Osteocyte (in vitro differentiated cells): ENCODE measurements around the gene SPANXD. TPM values are rescaled to one million over a fixed set of nuclear protein-coding genes. Genes with fewer than 3 reads are reported as not detected.

ENCODE experiments used
- DNase-seq: peaks from one replicate; pipeline ENCODE4 v3.0.0; 2021; ENCODE audit warnings: mixed read lengths; ENCODE audit not compliant: unreplicated experiment; ENCODE audit errors: extremely low spot score
- H3K27ac Mint-ChIP-seq: one replicate; pipeline ENCODE4 v1.8.0; 2021; ENCODE audit warnings: mild to moderate bottlenecking, mixed read lengths; ENCODE audit not compliant: unreplicated experiment
- H3K27me3 Mint-ChIP-seq: one replicate; pipeline ENCODE4 v1.8.0; 2021; ENCODE audit warnings: mixed read lengths; ENCODE audit not compliant: unreplicated experiment
- H3K36me3 Mint-ChIP-seq: one replicate; pipeline ENCODE4 v1.8.0; 2021; ENCODE audit warnings: mixed read lengths; ENCODE audit not compliant: unreplicated experiment
- H3K4me1 Mint-ChIP-seq: one replicate; pipeline ENCODE4 v1.8.0; 2021; ENCODE audit warnings: mixed read lengths; ENCODE audit not compliant: unreplicated experiment
- H3K4me3 Mint-ChIP-seq: one replicate; pipeline ENCODE4 v1.8.0; 2021; ENCODE audit warnings: mild to moderate bottlenecking, moderate library complexity, mixed read lengths; ENCODE audit not compliant: unreplicated experiment
- H3K9me3 Mint-ChIP-seq: one replicate; pipeline ENCODE4 v1.8.0; 2021; ENCODE audit warnings: mixed read lengths; ENCODE audit not compliant: unreplicated experiment
- total RNA-seq: library from RNA; stranded (reverse); gene quantifications from 2 replicates; pipeline ENCODE4 v1.2.1, GENCODE V29; 2021
- TF ChIP-seq, protein P1 (sequence below): fragments of 200-600 bp; sonication (generic); IDR thresholded peaks from 2 replicates; pipeline ENCODE4 v1.5.0; 2021; ENCODE audit warnings: antibody characterized with exemption, mild to moderate bottlenecking, moderate library complexity

SPANXD gene
- total RNA-seq, 1 donor from 2014 or later = not detected

DNA sequence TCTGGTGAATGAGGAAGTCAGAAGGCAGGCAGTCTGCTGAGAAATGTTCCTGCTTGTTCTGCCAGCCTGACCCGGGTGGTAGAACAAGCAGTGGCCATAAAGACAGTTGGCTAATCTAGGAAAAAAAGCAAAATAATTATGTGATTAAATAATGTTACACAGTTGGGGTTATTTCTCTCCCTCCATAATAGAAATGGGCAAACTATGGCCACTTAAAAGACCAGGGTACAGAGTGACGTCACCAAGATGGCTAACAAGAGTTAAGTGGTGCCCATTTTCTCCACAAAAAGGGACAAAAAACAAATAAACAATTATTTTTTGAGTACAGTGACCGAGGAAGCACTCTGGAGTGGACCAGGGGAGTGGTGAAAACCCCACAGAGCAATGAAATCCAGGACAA lies 16.1 kb upstream of the SPANXD start:
- H3K4me1 Mint-ChIP-seq = no peaks in the 10 kb centered on the region
- H3K4me3 Mint-ChIP-seq = no peak overlapping the region
- H3K9me3 Mint-ChIP-seq = peaks cover 6% of the 10 kb centered on the region
- H3K36me3 Mint-ChIP-seq = no peaks in the 10 kb centered on the region
- no peak for DNase-seq
- no peak overlapping the region for H3K27ac Mint-ChIP-seq
- TF ChIP-seq, protein P1, sequence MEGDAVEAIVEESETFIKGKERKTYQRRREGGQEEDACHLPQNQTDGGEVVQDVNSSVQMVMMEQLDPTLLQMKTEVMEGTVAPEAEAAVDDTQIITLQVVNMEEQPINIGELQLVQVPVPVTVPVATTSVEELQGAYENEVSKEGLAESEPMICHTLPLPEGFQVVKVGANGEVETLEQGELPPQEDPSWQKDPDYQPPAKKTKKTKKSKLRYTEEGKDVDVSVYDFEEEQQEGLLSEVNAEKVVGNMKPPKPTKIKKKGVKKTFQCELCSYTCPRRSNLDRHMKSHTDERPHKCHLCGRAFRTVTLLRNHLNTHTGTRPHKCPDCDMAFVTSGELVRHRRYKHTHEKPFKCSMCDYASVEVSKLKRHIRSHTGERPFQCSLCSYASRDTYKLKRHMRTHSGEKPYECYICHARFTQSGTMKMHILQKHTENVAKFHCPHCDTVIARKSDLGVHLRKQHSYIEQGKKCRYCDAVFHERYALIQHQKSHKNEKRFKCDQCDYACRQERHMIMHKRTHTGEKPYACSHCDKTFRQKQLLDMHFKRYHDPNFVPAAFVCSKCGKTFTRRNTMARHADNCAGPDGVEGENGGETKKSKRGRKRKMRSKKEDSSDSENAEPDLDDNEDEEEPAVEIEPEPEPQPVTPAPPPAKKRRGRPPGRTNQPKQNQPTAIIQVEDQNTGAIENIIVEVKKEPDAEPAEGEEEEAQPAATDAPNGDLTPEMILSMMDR = no peak
- H3K27me3 Mint-ChIP-seq = peaks cover 2% of the 10 kb centered on the region

DNA sequence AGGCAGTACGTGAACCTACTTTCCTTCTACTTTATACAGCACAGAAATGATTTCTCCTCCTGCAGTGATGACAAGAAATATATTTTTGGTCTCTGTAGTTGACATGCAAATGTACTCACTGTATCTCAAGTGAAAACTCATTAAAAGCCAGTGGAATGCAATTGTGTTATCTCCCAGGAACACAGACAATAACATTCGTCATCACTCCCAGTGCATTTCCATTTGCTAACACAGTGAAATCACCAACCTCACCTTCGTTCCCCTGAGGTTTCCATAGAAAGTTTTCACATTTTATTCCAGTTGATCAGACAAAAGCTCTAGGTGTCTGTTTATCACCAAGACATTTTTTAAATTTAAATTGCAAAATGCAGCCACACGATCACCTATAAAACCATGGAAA lies 2.5 kb upstream of the SPANXD start:
- no peaks in the 10 kb centered on the region for H3K27me3 Mint-ChIP-seq
- no peak for DNase-seq
- peaks cover 12% of the 10 kb centered on the region for H3K9me3 Mint-ChIP-seq
- H3K27ac Mint-ChIP-seq = no peak overlapping the region
- no peak overlapping the region for H3K4me3 Mint-ChIP-seq
- no peaks in the 10 kb centered on the region for H3K36me3 Mint-ChIP-seq
- no peaks in the 10 kb centered on the region for H3K4me1 Mint-ChIP-seq
- TF ChIP-seq, protein P1 = no peak

DNA sequence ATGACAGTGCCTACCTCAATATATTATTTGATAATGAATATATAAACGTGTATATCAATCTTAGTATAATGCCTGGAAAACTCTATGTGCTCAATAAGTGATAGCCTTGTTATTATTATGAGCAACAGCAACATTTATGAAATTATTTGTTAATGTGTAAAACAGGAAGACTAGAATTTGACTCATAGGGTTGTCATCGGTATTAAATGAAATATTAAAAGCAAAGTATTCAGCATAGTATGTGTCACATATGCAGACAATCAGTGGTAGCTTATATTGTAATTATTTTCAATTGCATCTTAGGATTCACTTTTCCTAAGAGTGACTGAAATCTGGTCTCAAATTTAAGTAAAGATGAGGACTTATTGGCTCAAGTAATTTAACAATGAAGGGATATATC lies 24.6 kb downstream of the SPANXD start:
- no peak overlapping the region for H3K4me3 Mint-ChIP-seq
- H3K9me3 Mint-ChIP-seq = peaks cover 20% of the 10 kb centered on the region
- DNase-seq = no peak
- H3K27me3 Mint-ChIP-seq = no peaks in the 10 kb centered on the region
- no peaks in the 10 kb centered on the region for H3K4me1 Mint-ChIP-seq
- no peak overlapping the region for H3K27ac Mint-ChIP-seq
- TF ChIP-seq, protein P1 = no peak
- H3K36me3 Mint-ChIP-seq = no peaks in the 10 kb centered on the region

DNA sequence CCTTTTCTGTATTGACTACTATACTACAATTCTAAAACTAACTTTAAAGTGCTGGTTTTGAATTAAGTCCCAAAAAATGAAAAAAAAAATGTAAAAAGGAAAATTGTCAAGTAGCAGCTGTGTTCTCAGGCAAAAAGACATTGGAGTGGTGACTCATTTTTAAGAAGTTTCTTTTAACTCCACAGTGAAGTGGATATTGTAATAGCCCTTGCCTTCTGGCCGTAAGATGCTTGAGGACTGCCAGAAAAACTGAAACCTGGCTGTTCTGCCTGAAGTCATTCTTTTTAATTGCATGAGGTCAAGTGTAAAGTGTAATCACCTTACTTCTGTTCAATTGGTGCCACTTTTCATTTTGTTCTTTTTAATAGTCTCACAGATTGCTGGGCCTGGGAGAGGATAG lies 28.9 kb downstream of the SPANXD start:
- Mint-ChIP-seq H3K27me3 (no peaks in the 10 kb centered on the region), H3K27ac (no peak overlapping the region), H3K4me1 (no peaks in the 10 kb centered on the region), H3K9me3 (peaks cover 19% of the 10 kb centered on the region), H3K36me3 (no peaks in the 10 kb centered on the region), H3K4me3 (no peak overlapping the region)
- TF ChIP-seq, protein P1 = no peak
- DNase-seq = no peak

DNA sequence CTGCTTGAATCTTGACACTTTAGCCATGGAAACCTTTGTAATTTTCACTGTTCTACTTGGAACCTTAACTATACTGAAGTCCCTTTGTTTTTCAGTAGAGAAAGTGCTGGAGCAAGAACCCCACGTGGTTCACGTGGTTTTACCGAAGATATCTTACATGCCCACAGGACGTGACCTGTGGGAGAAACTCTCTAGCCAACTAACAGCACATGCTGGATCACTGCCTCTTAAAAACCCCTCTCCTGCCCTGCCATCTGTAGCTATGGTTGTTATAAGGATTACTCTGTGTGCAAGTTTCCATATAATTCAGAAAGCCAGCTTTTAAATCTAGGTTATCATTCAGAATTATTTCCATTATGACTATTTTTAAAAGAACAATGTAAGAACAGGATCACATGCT lies 30.2 kb downstream of the SPANXD start:
- TF ChIP-seq, protein P1 = no peak
- no peaks in the 10 kb centered on the region for H3K27me3 Mint-ChIP-seq
- DNase-seq = no peak
- H3K9me3 Mint-ChIP-seq = peaks cover 19% of the 10 kb centered on the region
- H3K4me1 Mint-ChIP-seq = no peaks in the 10 kb centered on the region
- H3K27ac Mint-ChIP-seq = no peak overlapping the region
- H3K36me3 Mint-ChIP-seq = no peaks in the 10 kb centered on the region
- no peak overlapping the region for H3K4me3 Mint-ChIP-seq
